Measurements from ENCODE around the gene FAF2. TPM values are rescaled to one million over a fixed set of nuclear protein-coding genes. Genes with fewer than 3 reads are reported as not detected.

Gene FAF2
- total RNA-seq, 2 donors from 2014 or later: 36.0 to 37.0 TPM

DNA sequence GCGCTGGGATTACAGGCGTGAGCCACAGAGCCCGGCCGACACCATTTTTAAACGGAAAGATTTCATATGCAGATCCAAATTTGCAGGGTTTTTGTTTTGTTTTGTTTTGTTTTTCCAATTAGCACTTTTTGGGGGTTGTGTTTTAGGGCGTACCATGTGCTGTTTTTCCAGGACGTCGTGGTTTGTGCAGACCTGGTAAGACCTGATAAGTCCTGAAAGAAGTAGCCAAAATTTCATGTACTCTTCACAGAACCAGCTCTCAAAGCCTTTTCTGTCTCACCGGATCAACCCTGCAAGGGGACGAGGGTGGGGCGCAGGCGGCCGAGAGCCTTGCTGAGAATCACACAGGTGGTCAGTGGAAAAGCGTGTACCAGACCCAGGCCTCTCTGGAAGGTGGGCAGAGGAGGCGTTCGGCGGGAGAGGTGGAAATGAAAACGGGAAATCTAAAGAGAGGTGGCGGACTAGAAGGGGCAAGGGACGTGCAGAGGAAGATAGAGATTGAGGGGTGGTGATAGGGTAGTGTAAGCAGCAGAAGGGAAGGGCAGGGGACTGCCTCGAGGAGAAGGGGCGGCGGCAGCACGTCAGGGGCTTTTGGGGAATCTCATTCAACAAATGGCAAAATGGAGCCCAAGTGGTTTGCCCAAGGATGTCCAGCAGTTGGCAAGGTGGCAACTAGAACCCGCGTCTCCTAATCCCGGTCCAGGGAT, 1.1 kb upstream of the FAF2 start:
- Histone ChIP-seq H3K9ac (ENCODE audit: low read depth in 2 of 2, low read length in 2 of 2) (peak overlapping the region; percentile 83 to 86), H3K27me3 (no peaks in the 10 kb centered on the region), H3K4me3 (peak overlapping the region; percentile 89), H3K4me1 (peaks cover 5% of the 10 kb centered on the region), H3K27ac (peak overlapping the region; percentile 97), H3K36me3 (no peaks in the 10 kb centered on the region), H3K9me3 (no peaks in the 10 kb centered on the region)
- intact Hi-C loops (cut with DNase I): no loop called here
- DNase-seq: peak; percentile 39
- TF ChIP-seq, protein P1, sequence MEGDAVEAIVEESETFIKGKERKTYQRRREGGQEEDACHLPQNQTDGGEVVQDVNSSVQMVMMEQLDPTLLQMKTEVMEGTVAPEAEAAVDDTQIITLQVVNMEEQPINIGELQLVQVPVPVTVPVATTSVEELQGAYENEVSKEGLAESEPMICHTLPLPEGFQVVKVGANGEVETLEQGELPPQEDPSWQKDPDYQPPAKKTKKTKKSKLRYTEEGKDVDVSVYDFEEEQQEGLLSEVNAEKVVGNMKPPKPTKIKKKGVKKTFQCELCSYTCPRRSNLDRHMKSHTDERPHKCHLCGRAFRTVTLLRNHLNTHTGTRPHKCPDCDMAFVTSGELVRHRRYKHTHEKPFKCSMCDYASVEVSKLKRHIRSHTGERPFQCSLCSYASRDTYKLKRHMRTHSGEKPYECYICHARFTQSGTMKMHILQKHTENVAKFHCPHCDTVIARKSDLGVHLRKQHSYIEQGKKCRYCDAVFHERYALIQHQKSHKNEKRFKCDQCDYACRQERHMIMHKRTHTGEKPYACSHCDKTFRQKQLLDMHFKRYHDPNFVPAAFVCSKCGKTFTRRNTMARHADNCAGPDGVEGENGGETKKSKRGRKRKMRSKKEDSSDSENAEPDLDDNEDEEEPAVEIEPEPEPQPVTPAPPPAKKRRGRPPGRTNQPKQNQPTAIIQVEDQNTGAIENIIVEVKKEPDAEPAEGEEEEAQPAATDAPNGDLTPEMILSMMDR (IDR thresholded peaks at IDR 0.05): no peak

DNA sequence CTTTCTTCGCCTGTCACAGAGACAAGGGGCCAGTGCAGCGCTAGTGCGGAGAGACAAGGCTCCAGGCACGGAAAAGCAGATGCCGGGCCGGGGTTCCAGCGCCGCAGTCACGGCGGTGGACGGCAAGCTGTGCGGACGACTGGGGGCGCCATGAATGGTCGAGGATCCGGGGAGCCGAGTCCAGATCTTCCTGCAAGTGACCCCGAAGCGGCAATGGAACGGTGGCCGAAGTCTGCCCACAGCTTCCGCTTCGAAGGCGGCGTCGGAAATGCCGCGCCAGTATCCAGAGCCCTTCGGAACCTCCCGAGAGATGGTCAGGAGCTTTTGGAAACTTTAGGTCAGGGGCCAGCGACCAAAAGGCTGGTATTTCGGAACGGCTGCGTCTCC, 601 bp upstream of the FAF2 start:
- peaks cover 5% of the 10 kb centered on the region for H3K4me1 ChIP-seq
- H3K27me3 ChIP-seq: no peaks in the 10 kb centered on the region
- H3K27ac ChIP-seq: peak overlapping the region; percentile 97
- TF ChIP-seq, protein P1 (IDR thresholded peaks at IDR 0.05): no peak
- peak overlapping the region; percentile 83 to 86 for H3K9ac ChIP-seq (ENCODE audit: low read depth in 2 of 2, low read length in 2 of 2)
- no peak for DNase-seq
- H3K4me3 ChIP-seq: peak overlapping the region; percentile 89
- no peaks in the 10 kb centered on the region for H3K36me3 ChIP-seq
- intact Hi-C loops (cut with DNase I): no loop called here
- no peaks in the 10 kb centered on the region for H3K9me3 ChIP-seq

- Histone ChIP-seq H3K9me3 (no peaks in the 10 kb centered on the region), H3K36me3 (no peaks in the 10 kb centered on the region), H3K27me3 (no peaks in the 10 kb centered on the region), H3K4me3 (no peak overlapping the region), H3K4me1 (peaks cover 5% of the 10 kb centered on the region), H3K27ac (no peak overlapping the region), H3K9ac (ENCODE audit: low read depth in 2 of 2, low read length in 2 of 2) (no peak overlapping the region)
- TF ChIP-seq, protein P1 (IDR thresholded peaks at IDR 0.05): no peak
- intact Hi-C loops (cut with DNase I): no loop called here
- DNase-seq: no peak
Observed at GRCh38 chr5:176450077-176450476, 1.9 kb downstream of the FAF2 start.

DNA sequence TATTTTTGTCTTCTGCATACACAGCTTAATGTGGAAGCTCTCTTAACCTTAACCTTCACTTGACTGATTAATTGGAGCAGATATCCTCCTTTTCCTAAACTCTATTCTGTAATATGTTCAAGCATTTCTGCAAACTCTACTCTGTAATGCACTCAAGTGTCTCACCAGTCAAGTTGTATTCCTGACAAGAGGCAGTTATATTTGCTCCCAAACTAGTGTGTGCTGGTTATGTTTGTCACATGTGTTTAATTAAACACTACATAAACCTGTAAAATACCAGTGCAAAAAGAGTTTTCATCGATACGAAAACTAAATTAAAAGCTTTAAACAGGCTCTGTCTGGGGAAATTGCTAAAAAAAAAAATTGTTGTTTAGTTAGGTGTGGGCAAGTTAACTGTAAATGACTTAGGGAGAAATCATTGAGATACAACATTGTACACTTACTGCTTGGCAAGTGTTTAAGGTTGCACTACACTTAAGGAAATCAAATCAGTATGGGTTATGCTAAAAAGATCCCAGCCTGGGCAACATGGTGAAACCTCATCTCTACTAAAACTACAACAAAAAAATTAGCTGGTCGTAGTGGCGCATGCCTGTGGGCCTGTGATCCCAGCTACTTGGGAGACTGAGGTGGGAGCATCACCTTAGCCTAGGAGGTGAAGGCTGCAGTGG, 6.7 kb downstream of the FAF2 start:
- Histone ChIP-seq H3K4me1 (no peaks in the 10 kb centered on the region), H3K9me3 (no peaks in the 10 kb centered on the region), H3K4me3 (no peak overlapping the region), H3K36me3 (no peaks in the 10 kb centered on the region), H3K27ac (no peak overlapping the region), H3K27me3 (no peaks in the 10 kb centered on the region), H3K9ac (ENCODE audit: low read depth in 2 of 2, low read length in 2 of 2) (no peak overlapping the region)
- DNase-seq: no peak
- TF ChIP-seq, protein P1 (IDR thresholded peaks at IDR 0.05): no peak
- intact Hi-C loops (cut with DNase I): no loop called here

DNA sequence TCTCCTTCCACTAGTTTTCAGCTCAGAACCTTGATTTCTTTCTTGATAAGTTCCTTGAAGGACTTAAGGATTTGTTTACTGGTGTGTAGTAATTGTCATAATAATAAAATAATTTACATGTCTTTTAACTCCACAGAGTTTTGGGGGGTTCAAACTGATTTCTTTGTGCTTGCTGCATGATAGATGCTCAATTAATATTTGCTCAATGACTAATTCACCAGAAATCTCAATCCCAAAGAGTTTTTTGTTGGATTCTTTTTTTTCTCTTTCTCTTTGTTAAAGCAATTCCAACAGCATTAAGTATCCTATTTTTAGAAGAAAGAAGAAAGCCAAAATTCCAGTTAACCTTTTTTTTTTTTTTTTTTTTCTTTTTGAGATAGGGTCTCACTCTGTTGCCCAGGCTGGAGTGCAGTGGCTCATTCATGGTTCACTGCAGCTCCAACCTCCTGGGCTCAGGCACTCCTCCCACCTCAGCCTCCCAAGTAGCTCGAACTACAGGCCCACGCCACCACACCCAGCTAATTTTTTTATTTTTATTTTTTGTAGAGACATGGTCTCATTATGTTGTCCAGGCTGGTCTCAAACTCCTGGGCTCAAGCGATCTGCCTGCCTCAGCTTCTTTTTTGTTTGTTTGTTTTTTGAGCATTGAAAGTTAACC, 10.8 kb downstream of the FAF2 start:
- H3K27me3 ChIP-seq: no peaks in the 10 kb centered on the region
- no peaks in the 10 kb centered on the region for H3K36me3 ChIP-seq
- no peaks in the 10 kb centered on the region for H3K9me3 ChIP-seq
- H3K4me3 ChIP-seq: no peak overlapping the region
- no peak overlapping the region for H3K9ac ChIP-seq (ENCODE audit: low read depth in 2 of 2, low read length in 2 of 2)
- intact Hi-C loops (cut with DNase I): no loop called here
- DNase-seq: no peak
- H3K4me1 ChIP-seq: no peaks in the 10 kb centered on the region
- TF ChIP-seq, protein P1 (IDR thresholded peaks at IDR 0.05): no peak
- H3K27ac ChIP-seq: no peak overlapping the region

All from colonic mucosa (tissue), 4 donors.